Measurements from ENCODE around the gene LSM10. TPM values are rescaled to one million over a fixed set of nuclear protein-coding genes. Genes with fewer than 3 reads are reported as not detected.

LSM10 gene
- total RNA-seq, 1 experiment from 2014 or later: 13.6 TPM

DNA sequence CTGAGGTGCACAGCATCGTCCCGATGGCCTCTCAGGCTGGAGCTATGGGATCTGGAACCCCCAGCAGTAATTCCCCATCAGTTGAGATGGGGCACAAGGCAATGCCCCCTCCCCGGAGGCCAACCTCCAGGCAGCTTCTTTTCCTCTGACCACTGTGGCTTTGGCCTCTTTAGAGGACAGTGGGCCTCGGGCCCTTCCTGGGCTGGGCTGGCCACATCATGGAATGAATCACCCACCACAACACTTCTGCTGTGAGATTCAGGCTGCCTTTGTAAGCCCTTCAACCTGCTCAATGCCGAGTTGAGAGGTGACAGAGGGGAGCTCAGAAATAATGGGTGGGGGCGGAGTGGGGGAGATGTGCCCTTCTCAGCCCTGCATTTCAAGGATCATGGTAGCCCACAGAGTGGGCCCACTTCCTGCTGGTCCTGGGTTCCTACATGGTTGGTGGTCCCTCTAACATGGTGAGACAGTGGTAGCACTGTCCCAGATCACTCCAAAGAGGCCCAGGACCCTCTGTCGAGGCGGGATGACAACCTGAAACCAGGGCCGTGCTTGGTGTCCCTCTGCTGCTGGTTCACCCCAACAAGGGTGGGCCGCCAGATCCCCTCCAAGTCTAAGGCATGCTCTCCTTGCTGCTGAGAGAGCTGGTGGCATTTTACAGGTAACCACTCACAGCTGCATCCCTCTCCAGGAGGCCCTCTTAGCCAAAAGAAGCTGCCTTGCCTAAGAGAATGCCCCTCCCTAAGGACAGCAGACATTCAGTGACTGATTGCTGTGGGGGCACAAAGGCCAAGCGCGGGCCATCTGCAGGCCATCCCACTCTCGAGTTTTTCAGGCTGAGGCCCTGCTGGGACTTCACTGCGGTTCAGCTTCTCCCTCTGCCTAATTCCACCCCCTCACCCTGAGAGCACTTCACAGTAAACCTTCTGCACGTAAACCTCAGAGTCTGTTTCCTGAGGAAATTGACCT lies 44.5 kb downstream of the LSM10 start:
- peak; percentile 88 for DNase-seq (ENCODE audit: low read depth)

DNA sequence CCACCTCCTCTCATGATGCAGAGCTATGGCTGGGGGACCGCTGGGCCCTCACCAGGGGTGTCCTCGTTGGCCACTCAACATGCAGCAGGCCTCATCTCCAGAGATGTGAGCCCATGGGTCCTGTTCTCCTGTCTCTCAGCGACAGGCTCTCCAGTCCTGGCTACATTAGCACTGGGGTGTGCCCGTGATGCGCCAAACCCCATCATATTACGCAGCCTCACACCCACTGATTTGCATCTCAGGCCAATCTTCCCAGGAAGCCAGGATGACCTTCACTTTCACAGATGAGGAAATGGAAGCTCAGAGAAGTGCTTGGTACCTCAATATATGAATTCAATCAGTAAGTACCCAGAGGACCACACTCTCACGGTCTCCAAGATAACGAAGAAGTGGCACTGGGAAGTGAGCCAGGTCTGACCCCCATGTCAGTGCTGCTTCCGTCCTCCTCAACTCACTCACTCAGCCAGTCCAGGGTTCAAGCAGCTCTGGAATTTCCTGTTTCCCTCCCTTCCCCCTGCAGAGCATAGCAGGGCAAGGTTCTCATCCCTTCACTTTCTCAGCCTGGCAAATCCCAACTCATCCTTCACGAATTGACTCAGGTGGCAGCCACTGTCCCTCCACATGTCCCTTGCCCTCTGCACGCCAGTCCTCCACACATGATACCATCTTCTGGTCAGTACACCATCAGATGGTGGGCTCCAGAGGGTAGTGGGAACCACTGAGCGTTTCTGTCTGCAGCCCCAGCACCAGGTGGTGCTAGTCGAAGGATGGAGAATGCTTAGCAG lies 45.4 kb downstream of the LSM10 start:
- DNase-seq (ENCODE audit: low read depth): peak; percentile 94

DNA sequence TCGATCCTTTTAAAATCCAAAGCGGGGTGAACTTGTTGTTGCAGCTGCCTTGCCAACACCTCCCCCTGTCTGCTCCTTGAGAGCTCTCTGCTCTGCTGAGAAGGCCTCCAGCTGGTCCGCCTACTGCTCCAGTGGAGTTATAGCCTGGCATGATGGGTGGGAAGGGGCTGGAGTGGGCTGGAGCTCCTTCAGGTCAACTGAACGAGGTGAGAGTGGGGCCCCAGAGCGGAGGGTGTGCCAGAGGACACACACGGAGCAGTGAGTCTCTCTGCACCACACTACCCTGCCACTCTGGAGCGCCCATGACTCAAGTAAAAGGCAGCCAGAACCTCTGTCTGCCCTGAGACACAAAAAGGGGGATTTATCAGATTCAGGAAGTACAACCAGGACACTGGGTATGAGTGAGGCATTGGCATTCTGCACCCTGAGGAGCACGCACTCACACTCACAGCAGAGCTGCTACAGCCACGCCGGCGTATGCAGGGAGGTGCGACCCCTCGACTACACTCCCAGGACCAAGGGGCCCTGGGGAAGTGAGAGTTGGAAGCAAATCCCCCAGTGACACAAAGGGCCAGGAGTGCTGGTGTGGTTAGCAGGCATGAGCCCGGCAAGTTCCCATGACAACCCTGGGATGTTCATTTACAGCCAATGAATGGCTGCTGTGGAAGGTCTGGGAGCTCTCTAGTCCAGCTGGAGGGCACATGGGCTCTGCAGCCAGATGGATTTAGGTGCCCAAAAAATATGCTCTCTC lies 46.3 kb downstream of the LSM10 start:
- DNase-seq (ENCODE audit: low read depth): peak; percentile 97

DNA sequence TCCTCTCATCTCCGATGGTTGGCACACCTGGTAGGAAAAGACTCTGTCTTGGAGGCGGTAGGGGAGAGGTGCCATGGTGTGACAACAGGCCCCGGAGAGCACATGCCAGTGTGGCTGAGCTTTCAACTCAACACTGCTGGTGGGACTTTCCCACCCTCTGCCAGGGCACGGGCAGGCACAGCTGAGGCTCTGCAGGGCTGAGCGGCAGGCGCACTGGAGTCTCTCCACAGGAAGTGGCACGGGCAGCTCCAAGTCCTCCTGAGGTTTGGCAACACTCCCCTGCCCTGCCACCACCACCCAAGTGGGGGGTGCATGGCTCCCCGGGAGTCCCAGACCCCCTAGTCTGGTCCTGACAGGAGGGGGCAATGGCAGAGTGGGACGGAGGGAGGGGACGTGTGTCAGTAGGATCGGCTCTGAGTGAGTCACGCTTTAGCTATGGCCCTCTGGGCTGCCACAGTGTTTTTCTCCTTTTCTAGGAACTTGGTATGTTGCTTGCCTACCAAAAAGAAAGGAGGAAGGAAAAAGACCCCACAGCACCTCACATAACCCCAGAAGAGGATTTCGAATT lies 47.0 kb downstream of the LSM10 start:
- DNase-seq (ENCODE audit: low read depth): peak; percentile 93

DNA sequence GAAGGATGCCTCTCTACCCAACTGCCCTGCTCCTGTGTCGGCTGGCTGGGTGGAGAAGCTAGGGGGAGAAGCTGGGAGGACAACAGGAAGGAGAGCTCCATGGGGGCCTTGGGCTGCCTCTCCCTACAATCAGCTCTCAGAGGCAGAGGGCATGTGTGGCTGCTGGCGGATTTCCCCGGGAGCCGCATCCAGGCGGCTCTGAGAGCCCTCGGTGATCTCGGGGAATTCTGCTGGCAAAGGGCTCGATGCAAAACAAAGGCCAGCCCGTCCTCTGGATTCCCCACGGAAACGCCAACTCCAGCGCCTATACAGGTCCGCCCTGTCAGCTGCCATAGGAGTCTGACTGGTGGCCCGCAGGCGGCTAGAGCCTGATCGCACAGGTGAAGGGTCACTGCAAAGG lies 47.9 kb downstream of the LSM10 start:
- DNase-seq (ENCODE audit: low read depth): peak; percentile 29

DNA sequence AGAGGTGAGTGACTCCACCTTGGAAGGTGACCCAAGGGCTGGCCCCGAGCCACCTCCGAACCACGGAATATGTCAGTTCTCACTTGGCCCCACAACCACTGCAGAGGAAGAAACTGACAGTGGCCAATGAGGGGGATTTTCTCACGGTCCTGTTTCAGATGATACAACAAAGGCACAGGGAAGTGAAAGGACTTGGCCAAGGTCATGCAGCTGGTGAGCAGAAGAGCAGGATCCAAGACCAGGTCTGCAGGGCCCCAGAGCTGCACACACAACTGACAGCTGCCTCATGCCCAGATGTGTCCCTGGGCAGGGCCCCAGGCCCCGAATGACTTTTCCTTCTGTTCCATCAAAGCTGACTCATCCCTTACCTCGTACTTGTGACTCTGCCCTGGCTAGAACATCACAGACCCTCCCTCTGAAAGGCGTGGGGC lies 48.5 kb downstream of the LSM10 start:
- DNase-seq (ENCODE audit: low read depth): peak; percentile 85

DNA sequence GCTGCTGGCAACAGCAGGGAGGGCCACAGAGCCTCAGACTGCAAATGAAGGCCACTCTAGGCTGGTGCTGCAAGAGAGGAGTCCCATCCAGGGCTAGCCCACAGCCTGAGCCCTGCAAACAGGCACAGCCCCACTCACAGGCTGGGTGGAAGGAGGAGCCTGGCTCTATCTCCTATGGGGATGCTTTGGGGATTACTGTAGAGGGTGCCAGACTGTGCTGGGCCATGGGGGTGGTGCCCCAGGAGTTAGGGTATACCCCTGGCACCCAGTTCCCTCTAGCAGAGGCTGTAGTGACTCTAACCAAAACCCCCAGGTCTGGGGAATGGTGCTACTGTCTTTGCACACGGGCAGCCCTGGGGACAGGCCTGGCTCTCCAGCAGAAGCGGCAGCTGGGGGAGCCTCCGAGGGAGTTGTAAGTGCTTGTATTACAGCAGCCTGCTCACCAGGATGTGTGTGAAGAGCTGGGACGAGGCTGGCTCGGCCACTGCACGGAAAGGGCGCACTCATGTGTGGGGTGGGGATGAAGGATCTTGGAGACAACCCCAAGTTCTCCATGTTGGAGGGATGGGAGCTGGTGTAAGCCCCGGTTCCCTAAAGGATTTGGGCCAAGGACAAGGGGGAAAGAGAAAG lies 50.9 kb downstream of the LSM10 start:
- DNase-seq (ENCODE audit: low read depth): no peak

DNA sequence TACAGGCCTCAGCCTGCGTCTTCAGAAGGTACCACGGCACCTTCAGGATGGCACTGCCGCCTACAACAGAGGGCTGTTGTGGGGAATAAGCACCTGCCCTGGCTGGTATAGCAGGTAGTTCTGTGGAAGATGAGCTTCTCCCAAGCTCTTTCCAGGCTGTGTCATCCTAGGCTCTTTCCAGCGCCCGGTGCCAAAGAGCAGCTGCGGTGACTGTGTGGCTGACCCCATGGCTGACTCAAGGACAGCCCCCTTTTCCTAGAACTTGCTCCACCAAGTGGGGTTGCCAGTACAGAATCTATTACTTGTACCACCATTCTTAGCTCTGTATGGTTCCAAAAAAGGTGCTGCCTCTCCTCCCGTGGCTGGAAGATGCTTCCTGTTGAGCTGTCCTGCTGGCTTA lies 52.4 kb downstream of the LSM10 start:
- no peak for DNase-seq (ENCODE audit: low read depth)

DNA sequence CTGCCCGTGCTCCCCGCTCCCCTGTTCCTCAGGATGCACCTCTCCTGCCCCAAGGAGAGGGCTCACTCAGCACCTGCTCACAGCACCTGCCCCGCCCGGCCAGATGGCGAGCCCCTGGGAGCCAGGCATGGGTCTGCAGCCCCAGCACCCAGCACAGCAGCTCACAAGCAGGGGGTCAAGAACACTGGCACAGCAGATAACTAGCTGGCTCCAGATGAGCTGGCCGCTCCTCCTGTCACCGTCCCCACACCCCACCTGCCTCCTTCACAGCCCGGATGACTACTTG lies 53.4 kb downstream of the LSM10 start:
- DNase-seq (ENCODE audit: low read depth): no peak

DNA sequence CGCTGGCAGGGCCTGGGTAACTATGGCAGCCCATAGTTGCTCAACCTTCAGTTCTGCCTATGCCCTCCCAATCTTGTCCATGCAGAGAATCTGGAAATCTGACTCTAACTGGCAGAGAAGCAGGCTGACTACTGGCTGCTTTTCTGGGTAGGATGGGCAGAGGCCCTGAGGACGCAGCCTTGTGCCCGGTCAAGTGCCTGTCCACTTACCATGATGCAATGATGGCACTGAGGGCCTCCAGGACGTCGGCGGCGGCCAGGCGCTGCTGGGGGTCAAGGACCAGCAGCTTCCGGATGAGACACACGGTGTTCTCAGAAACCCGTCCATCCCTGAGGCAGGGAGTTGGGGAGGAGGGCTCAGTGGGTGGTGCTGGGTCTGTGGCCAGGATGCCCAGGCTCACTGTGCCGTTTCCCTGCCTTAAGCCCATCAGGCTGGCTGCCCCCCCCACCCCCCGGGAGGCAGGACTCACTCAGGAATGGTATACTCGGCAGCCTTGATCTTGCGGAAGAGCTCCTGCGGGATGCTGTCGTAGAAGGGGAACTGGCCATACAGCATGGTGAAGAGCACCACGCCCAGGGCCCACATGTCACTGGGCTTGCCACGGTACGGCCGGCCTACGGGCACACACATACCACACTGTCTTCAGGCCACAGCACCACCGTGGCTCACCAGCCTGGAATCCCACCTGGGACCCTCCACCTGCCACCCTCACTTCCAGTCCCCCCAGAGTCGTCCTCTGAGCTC lies 53.9 kb downstream of the LSM10 start:
- DNase-seq (ENCODE audit: low read depth): no peak

Small RNAs within 50 kb of the gene (small RNA-seq; reads per million reads assigned to genes)
- 0.09 reads per million for gene RNU4-27P
- 0.07 reads per million for gene SNORA63C

Other genes with a start within 250 kb of the LSM10 start
- gene TRAPPC3, start 248.4 kb downstream of the LSM10 start, total RNA-seq (2014; rRNA removed; shearing (Covaris generic)): 97.2 and 112 TPM in 2 replicates
- gene MAP7D1, start 241.7 kb downstream of the LSM10 start, total RNA-seq (2014; rRNA removed; shearing (Covaris generic)): 200 and 234 TPM in 2 replicates
- 92.0 and 93.0 TPM in 2 replicates for gene THRAP3, start 173.5 kb downstream of the LSM10 start, total RNA-seq (2014; rRNA removed; shearing (Covaris generic))
- gene SH3D21, start 91.5 kb downstream of the LSM10 start, total RNA-seq (2014; rRNA removed; shearing (Covaris generic)): 0.88 and 2.6 TPM in 2 replicates
- 23.1 and 33.5 TPM in 2 replicates for gene EVA1B, start 74.3 kb downstream of the LSM10 start, total RNA-seq (2014; rRNA removed; shearing (Covaris generic))
- 19.9 and 22.3 TPM in 2 replicates for gene STK40, start 12.0 kb downstream of the LSM10 start, total RNA-seq (2014; rRNA removed; shearing (Covaris generic))
- gene OSCP1, start 52.5 kb upstream of the LSM10 start, total RNA-seq (2014; rRNA removed; shearing (Covaris generic)): 1.4 and 1.8 TPM in 2 replicates
- 108 and 130 TPM in 2 replicates for gene MRPS15, start 66.5 kb upstream of the LSM10 start, total RNA-seq (2014; rRNA removed; shearing (Covaris generic))
- not detected in 2 replicates for gene CSF3R, start 85.0 kb upstream of the LSM10 start, total RNA-seq (2014; rRNA removed; shearing (Covaris generic))

Measured in HT1080 (cell line).